Colonic mucosa (tissue), 4 donors: ENCODE results near the gene NBEAL2. TPM values are rescaled to one million over a fixed set of nuclear protein-coding genes. Genes with fewer than 3 reads are reported as not detected.
A peak's percentile ranks its signal among the peaks of the same experiment; 100 is the strongest.

Source experiments
- DNase-seq: peaks from one replicate; pipeline ENCODE4 v3.0.0-alpha.2; 2020
- H3K27ac ChIP-seq: fragments of 200-600 bp; one replicate; pipeline ENCODE4 v1.8.0; 2021
- H3K27me3 ChIP-seq: fragments of 200-600 bp; one replicate; pipeline ENCODE4 v1.8.0; 2021
- H3K36me3 ChIP-seq: fragments of 200-600 bp; one replicate; pipeline ENCODE4 v1.8.0; 2021
- H3K4me1 ChIP-seq: fragments of 200-600 bp; one replicate; pipeline ENCODE4 v1.8.0; 2021; ENCODE audit warnings: mild to moderate bottlenecking
- H3K4me3 ChIP-seq: fragments of 200-600 bp; one replicate; pipeline ENCODE4 v1.8.0; 2021
- H3K9ac ChIP-seq, 2 donors: one replicate each; pipeline ENCODE4 v1.7.0; 2013; ENCODE audit warnings: control low read depth in 2 of 2, low read depth in 2 of 2, low read length in 2 of 2
- H3K9me3 ChIP-seq: fragments of 200-600 bp; one replicate; pipeline ENCODE4 v1.8.0; 2021
- intact Hi-C: fragments of 100-400 bp; cut with DNase I; formaldehyde crosslinking; loops from one replicate; pipeline ENCODE4 v1.14.1; 2022
- total RNA-seq, 2 donors: library from RNA; stranded (reverse); fragmentation: NEBNext Ultra II Directional in 1 of 2; extraction: Animal tissue kit (Norgen Biotek cat#: 25700) in 1 of 2; gene quantifications; one replicate each; pipeline ENCODE4 v1.2.1, GENCODE V29; 2021
- TF ChIP-seq, protein P1 (sequence below): fragments of 200-600 bp; IDR thresholded peaks from one replicate; pipeline ENCODE4 v1.8.0; 2022; ENCODE audit warnings: antibody characterized with exemption, mild to moderate bottlenecking
- donor health status: healthy.
- donor health status: DM: no; HTN: no; CAD: no.
- donor health status: DM: no; HTN: no; CAD: no.

Gene NBEAL2
- total RNA-seq, 2 donors from 2014 or later: 40.9 to 106 TPM

- Histone ChIP-seq H3K9me3 (no peaks in the 10 kb centered on the region), H3K4me3 (no peak overlapping the region), H3K36me3 (no peaks in the 10 kb centered on the region), H3K9ac (no peak overlapping the region), H3K27me3 (no peaks in the 10 kb centered on the region), H3K4me1 (peaks cover 24% of the 10 kb centered on the region), H3K27ac (no peak overlapping the region)
- TF ChIP-seq, protein P1, sequence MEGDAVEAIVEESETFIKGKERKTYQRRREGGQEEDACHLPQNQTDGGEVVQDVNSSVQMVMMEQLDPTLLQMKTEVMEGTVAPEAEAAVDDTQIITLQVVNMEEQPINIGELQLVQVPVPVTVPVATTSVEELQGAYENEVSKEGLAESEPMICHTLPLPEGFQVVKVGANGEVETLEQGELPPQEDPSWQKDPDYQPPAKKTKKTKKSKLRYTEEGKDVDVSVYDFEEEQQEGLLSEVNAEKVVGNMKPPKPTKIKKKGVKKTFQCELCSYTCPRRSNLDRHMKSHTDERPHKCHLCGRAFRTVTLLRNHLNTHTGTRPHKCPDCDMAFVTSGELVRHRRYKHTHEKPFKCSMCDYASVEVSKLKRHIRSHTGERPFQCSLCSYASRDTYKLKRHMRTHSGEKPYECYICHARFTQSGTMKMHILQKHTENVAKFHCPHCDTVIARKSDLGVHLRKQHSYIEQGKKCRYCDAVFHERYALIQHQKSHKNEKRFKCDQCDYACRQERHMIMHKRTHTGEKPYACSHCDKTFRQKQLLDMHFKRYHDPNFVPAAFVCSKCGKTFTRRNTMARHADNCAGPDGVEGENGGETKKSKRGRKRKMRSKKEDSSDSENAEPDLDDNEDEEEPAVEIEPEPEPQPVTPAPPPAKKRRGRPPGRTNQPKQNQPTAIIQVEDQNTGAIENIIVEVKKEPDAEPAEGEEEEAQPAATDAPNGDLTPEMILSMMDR: no peak
- intact Hi-C loops: no loop called here
- no peak for DNase-seq
Observed at GRCh38 chr3:46952813-46953212, 26.7 kb upstream of the NBEAL2 start.

DNA sequence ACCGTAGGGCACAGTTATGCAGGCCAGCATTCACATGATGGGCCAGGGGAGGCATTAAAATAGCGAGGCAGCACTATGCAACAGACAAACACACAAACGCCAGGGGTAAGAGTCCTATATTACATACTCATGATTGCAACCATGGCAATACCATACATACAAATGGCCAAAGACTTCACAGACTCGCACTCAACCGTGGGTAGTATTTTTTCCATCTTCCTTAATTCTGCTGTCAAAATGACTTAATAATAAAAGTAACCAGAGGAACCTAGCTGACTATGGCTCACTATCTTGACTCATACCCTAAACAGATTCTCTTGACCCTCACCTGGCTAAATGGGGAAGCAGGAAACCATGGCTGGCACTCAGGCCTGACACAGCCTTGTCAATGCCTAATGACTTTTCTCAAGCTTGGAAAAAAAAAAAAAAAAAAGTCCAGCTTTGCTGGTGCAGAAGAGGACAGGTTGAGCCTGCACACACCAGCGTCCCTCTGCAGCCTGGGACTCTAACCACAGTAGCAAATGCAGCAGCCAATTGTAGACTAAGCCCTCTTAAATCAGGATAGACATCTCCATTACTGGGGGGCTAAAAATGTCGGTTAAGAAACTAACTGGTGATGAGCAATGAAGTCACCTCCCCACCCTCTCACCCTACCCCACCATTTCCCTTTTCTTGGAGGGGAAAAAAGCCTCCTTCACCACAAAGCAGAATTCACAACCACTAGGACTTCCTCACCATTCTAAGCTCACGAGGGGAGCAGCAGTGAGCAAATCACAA is 26.0 kb upstream of the NBEAL2 start:
- Histone ChIP-seq H3K4me3 (no peak overlapping the region), H3K9ac (no peak overlapping the region), H3K36me3 (no peaks in the 10 kb centered on the region), H3K27ac (peak overlapping the region; percentile 12), H3K27me3 (no peaks in the 10 kb centered on the region), H3K9me3 (no peaks in the 10 kb centered on the region), H3K4me1 (peaks cover 19% of the 10 kb centered on the region)
- intact Hi-C loops: no loop called here
- no peak for DNase-seq
- TF ChIP-seq, protein P1: no peak

DNA sequence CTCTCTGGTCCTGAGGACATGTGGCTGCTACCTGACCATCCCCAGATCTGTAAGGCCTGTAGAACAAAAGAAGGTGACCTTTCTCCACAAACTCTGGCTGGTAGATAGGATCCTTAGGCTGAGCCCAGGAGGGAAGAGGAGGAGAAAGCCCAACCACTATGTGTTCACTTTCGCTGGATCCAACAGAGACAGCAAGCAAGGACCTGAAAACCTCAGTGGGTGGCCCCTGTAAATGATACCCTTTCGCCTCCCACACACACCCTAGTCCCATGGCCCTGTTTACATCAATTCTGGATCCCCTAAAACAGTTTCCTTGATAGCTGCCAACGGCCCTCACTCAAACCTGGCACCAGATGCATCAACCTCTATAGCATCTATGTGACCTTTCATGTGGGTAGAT is 25.3 kb upstream of the NBEAL2 start:
- TF ChIP-seq, protein P1: no peak
- Histone ChIP-seq H3K9me3 (no peaks in the 10 kb centered on the region), H3K27ac (peak overlapping the region; percentile 12), H3K4me1 (peaks cover 18% of the 10 kb centered on the region), H3K36me3 (no peaks in the 10 kb centered on the region), H3K4me3 (no peak overlapping the region), H3K27me3 (no peaks in the 10 kb centered on the region), H3K9ac (no peak overlapping the region)
- DNase-seq: no peak
- intact Hi-C loops: no loop called here

DNA sequence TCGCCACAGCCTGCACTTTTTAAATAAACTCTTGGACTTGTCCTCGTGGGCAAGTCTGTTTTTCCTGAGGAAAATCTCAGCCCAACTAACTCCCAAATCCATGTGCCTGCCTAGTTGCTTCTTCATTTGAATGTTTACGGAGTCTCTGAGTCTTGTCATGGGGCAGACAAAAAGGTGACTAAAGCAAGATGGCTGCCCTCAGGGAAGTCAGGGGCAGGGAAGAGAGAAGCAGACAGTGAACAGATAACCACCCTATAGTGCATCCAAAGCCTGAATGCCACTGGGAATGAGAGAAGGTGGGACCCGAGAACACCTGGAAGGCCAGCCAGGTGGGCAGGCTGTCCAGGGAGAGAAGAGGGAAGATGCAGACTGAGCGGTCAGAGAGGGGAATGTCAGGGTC is 24.3 kb upstream of the NBEAL2 start:
- H3K4me3 ChIP-seq: no peak overlapping the region
- no peak for DNase-seq
- H3K9me3 ChIP-seq: no peaks in the 10 kb centered on the region
- H3K36me3 ChIP-seq: no peaks in the 10 kb centered on the region
- no peak overlapping the region for H3K27ac ChIP-seq
- intact Hi-C loops: no loop called here
- H3K27me3 ChIP-seq: no peaks in the 10 kb centered on the region
- H3K4me1 ChIP-seq: peaks cover 18% of the 10 kb centered on the region
- H3K9ac ChIP-seq: no peak overlapping the region
- TF ChIP-seq, protein P1: no peak

DNA sequence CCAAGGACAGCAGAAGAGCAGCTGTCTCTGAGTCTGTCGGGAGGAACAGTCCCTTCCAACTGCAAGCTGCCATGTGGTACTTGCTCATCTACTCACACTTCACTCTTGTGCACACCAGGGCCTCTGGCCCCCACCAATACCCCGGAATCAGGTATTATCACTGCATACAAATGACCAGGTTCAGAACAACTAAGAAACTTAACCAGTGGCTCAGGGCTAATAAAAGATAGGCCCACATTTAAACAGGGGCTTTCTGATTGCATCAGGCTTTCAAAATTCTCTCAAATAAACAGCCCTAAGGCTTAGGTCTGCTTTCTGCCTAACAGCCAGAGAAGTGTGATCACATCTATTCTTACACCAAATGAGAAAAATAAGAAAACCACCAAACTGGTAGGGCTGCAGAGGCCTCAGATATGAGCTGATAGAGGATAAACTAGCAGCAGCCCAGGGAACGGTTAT is 23.6 kb upstream of the NBEAL2 start:
- TF ChIP-seq, protein P1: no peak
- intact Hi-C loops: no loop called here
- Histone ChIP-seq H3K27me3 (no peaks in the 10 kb centered on the region), H3K9me3 (no peaks in the 10 kb centered on the region), H3K4me1 (peaks cover 17% of the 10 kb centered on the region), H3K36me3 (no peaks in the 10 kb centered on the region), H3K9ac (no peak overlapping the region), H3K27ac (no peak overlapping the region), H3K4me3 (no peak overlapping the region)
- no peak for DNase-seq
